Stomach (tissue), 4 donors: ENCODE measurements around the gene SUN1.

Source experiments
- CTCF ChIP-seq, 7 experiments: fragments of 450-650 bp in 4 of 7; fragments of 200-600 bp in 3 of 7; sonication (generic) in 3 of 7; IDR thresholded peaks; one replicate each; pipeline ENCODE4 v1.5.1; 2016 to 2019; ENCODE audit warnings: antibody characterized with exemption in 7 of 7, control low read depth in 2 of 7, mild to moderate bottlenecking in 1 of 7
- POLR2A ChIP-seq, 4 donors: fragments of 450-650 bp; IDR thresholded peaks; one replicate each; pipeline ENCODE4 v1.6.1; 2016; ENCODE audit warnings: antibody characterized with exemption in 4 of 4, control low read depth in 2 of 4, mild to moderate bottlenecking in 1 of 4, moderate library complexity in 1 of 4

- TF ChIP-seq CTCF (IDR thresholded peaks at IDR 0.05) (no peak), POLR2A (IDR thresholded peaks at IDR 0.05) (no peak)
These were observed 3.5 kb downstream of the SUN1 start for GRCh38 chr7:835485-836401.
